Osteoblast (primary cell): ENCODE measurements around the gene ZNF593. TPM values are rescaled to one million over a fixed set of nuclear protein-coding genes. Genes with fewer than 3 reads are reported as not detected.

Experiments used
- DNase-seq: peaks from one replicate; pipeline ENCODE4 v3.0.0; 2011; ENCODE audit warnings: low spot score, mixed read lengths; ENCODE audit not compliant: insufficient read length; ENCODE audit errors: missing footprints
- H2AFZ ChIP-seq: 2 replicates; pipeline ENCODE4 v1.6.0; 2011; ENCODE audit warnings: mild to moderate bottlenecking, low read length
- H3K27ac ChIP-seq: 2 replicates; pipeline ENCODE4 v1.5.1; 2011; ENCODE audit warnings: mild to moderate bottlenecking, low read depth, low read length, moderate library complexity
- H3K27me3 ChIP-seq: 2 replicates; pipeline ENCODE4 v1.6.0; 2012; ENCODE audit warnings: mild to moderate bottlenecking, control low read depth, inconsistent platforms, low read length, moderate library complexity; ENCODE audit not compliant: insufficient read depth
- H3K36me3 ChIP-seq: 2 replicates; pipeline ENCODE4 v1.5.1; 2011; ENCODE audit warnings: mild to moderate bottlenecking, low read length, control low read depth, moderate library complexity; ENCODE audit not compliant: insufficient read depth
- H3K4me1 ChIP-seq: 2 replicates; pipeline ENCODE4 v1.5.1; 2011; ENCODE audit warnings: mild to moderate bottlenecking, low read length, control low read depth, moderate library complexity; ENCODE audit not compliant: insufficient read depth
- H3K4me2 ChIP-seq: 2 replicates; pipeline ENCODE4 v1.6.0; 2011; ENCODE audit warnings: mild to moderate bottlenecking, low read length; ENCODE audit not compliant: insufficient read depth
- H3K4me3 ChIP-seq: fragments of 200-600 bp; sonication (generic); 3 replicates; pipeline ENCODE4 v1.5.1; 2012; ENCODE audit warnings: mild to moderate bottlenecking, low read length, inconsistent platforms; ENCODE audit not compliant: insufficient read depth
- H3K79me2 ChIP-seq: 2 replicates; pipeline ENCODE4 v1.6.0; 2012; ENCODE audit warnings: mild to moderate bottlenecking, low read length, control low read depth, inconsistent platforms; ENCODE audit not compliant: insufficient read depth
- H3K9me3 ChIP-seq: 2 replicates; pipeline ENCODE4 v1.5.1; 2011; ENCODE audit warnings: low read depth, low read length, control low read depth
- H4K20me1 ChIP-seq: 2 replicates; pipeline ENCODE4 v1.6.0; 2012; ENCODE audit warnings: mild to moderate bottlenecking, low read length, control low read depth; ENCODE audit not compliant: insufficient read depth
- total RNA-seq: library from RNA; depleted of rRNA; stranded (reverse); fragments of >200 nt; gene quantifications from 2 replicates; pipeline ENCODE4 v1.2.3, GENCODE V29; 2012
- TF ChIP-seq, protein P1 (sequence below): IDR thresholded peaks from 2 replicates; pipeline ENCODE4 v1.5.1; 2011; ENCODE audit warnings: mild to moderate bottlenecking, low read depth, low read length, moderate library complexity; ENCODE audit errors: extremely low read depth

Gene ZNF593
- 21.2 and 29.0 TPM in 2 replicates for total RNA-seq

GRCh38 chr1:26169669-26170471, at the start of gene ZNF593:
Gene ZNF593, plus strand, starts transcription at chr1:26169908. Its CDS starts 76 bp downstream, at chr1:26169984.
- H3K27ac ChIP-seq = peak within 1 kb of the TSS; percentile 81
- no peaks in the 10 kb centered on the region for H3K36me3 ChIP-seq
- no peaks in the 10 kb centered on the region for H3K9me3 ChIP-seq
- peak within 1 kb of the TSS; percentile 96 for H3K4me3 ChIP-seq
- DNase-seq = peak; percentile 100
- H3K79me2 ChIP-seq = peaks cover 16% of the 10 kb centered on the region
- peaks cover 5% of the 10 kb centered on the region for H3K27me3 ChIP-seq
- H3K4me2 ChIP-seq = peak within 1 kb of the TSS; percentile 94
- H3K4me1 ChIP-seq = peaks cover 9% of the 10 kb centered on the region
- H2AFZ ChIP-seq = peak within 1 kb of the TSS; percentile 87
- peaks cover 3% of the 10 kb centered on the region for H4K20me1 ChIP-seq
- TF ChIP-seq, protein P1, sequence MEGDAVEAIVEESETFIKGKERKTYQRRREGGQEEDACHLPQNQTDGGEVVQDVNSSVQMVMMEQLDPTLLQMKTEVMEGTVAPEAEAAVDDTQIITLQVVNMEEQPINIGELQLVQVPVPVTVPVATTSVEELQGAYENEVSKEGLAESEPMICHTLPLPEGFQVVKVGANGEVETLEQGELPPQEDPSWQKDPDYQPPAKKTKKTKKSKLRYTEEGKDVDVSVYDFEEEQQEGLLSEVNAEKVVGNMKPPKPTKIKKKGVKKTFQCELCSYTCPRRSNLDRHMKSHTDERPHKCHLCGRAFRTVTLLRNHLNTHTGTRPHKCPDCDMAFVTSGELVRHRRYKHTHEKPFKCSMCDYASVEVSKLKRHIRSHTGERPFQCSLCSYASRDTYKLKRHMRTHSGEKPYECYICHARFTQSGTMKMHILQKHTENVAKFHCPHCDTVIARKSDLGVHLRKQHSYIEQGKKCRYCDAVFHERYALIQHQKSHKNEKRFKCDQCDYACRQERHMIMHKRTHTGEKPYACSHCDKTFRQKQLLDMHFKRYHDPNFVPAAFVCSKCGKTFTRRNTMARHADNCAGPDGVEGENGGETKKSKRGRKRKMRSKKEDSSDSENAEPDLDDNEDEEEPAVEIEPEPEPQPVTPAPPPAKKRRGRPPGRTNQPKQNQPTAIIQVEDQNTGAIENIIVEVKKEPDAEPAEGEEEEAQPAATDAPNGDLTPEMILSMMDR = peak; percentile 78

GRCh38 chr1:26121854-26122773, 47.6 kb upstream of the ZNF593 start:
- Histone ChIP-seq H3K9me3 (no peaks in the 10 kb centered on the region), H3K4me3 (no peak overlapping the region), H3K4me1 (peaks cover 34% of the 10 kb centered on the region), H3K79me2 (peaks cover 3% of the 10 kb centered on the region), H3K27me3 (no peaks in the 10 kb centered on the region), H3K4me2 (no peak overlapping the region), H2AFZ (no peak overlapping the region), H4K20me1 (no peaks in the 10 kb centered on the region), H3K27ac (peak overlapping the region; percentile 47), H3K36me3 (peaks cover 3% of the 10 kb centered on the region)
- TF ChIP-seq, protein P1 = no peak
- no peak for DNase-seq

- TF ChIP-seq, protein P1 = no peak
- Histone ChIP-seq H3K79me2 (peaks cover 3% of the 10 kb centered on the region), H3K4me2 (peak overlapping the region; percentile 67), H2AFZ (no peak overlapping the region), H3K27me3 (no peaks in the 10 kb centered on the region), H3K36me3 (peaks cover 3% of the 10 kb centered on the region), H3K27ac (peak overlapping the region; percentile 23), H3K4me3 (peak overlapping the region; percentile 30), H3K4me1 (peaks cover 39% of the 10 kb centered on the region), H4K20me1 (no peaks in the 10 kb centered on the region), H3K9me3 (no peaks in the 10 kb centered on the region)
- DNase-seq = peak; percentile 87
Measured at GRCh38 chr1:26122988-26123973, 46.4 kb upstream of the ZNF593 start.
